DOHH2 (cell line): ENCODE results near the gene KCNH6.
A peak's percentile ranks its signal among the peaks of the same experiment; 100 is the strongest.

Experiments
- H3F3A ChIP-seq: fragments of 200-600 bp; sonication (generic), shearing (Covaris generic); 2 replicates; pipeline ENCODE4 v1.6.0; 2016; ENCODE audit warnings: antibody characterized with exemption, mild to moderate bottlenecking; ENCODE audit not compliant: control insufficient read depth, insufficient read depth
- H3K27ac ChIP-seq: fragments of 200-600 bp; sonication (generic); 2 replicates; pipeline ENCODE4 v1.5.1; 2014; ENCODE audit warnings: low read depth, mild to moderate bottlenecking, low read length, moderate library complexity
- H3K27me3 ChIP-seq: fragments of 200-600 bp; sonication (generic); 2 replicates; pipeline ENCODE4 v1.6.1; 2014; ENCODE audit warnings: mild to moderate bottlenecking, low read length, mixed read lengths; ENCODE audit not compliant: control insufficient read depth
- H3K36me3 ChIP-seq: fragments of 200-600 bp; sonication (generic); 2 replicates; pipeline ENCODE4 v1.6.1; 2014; ENCODE audit warnings: mild to moderate bottlenecking, low read length, moderate library complexity, mixed read lengths; ENCODE audit not compliant: control insufficient read depth
- H3K4me1 ChIP-seq: fragments of 200-600 bp; sonication (generic); 2 replicates; pipeline ENCODE4 v1.6.1; 2014; ENCODE audit warnings: mild to moderate bottlenecking, low read length, mixed read lengths; ENCODE audit not compliant: control insufficient read depth
- H3K4me2 ChIP-seq: fragments of 200-600 bp; sonication (generic); 2 replicates; pipeline ENCODE4 v1.6.0; 2014; ENCODE audit warnings: mild to moderate bottlenecking, low read length, moderate library complexity
- H3K4me3 ChIP-seq: fragments of 200-600 bp; sonication (generic); 2 replicates; pipeline ENCODE4 v1.5.1; 2014; ENCODE audit warnings: mild to moderate bottlenecking, low read length, mixed read lengths
- H3K79me2 ChIP-seq: fragments of 200-600 bp; sonication (generic); 2 replicates; pipeline ENCODE4 v1.6.1; 2014; ENCODE audit warnings: mild to moderate bottlenecking, low read length, mixed read lengths; ENCODE audit not compliant: control insufficient read depth
- H3K9me2 ChIP-seq: fragments of 200-600 bp; sonication (generic); replicated peaks from 2 replicates; pipeline ENCODE4 v1.6.1; 2014; ENCODE audit warnings: mild to moderate bottlenecking, low read length, mixed read lengths; ENCODE audit not compliant: control insufficient read depth
- H3K9me3 ChIP-seq: fragments of 200-600 bp; sonication (generic); 2 replicates; pipeline ENCODE4 v1.6.1; 2014; ENCODE audit warnings: antibody characterized with exemption, low read length, mixed read lengths; ENCODE audit not compliant: control insufficient read depth, insufficient read depth
- H4K20me1 ChIP-seq: fragments of 200-600 bp; sonication (generic); 2 replicates; pipeline ENCODE4 v1.6.0; 2014; ENCODE audit warnings: low read depth, mild to moderate bottlenecking, antibody characterized with exemption, low read length, moderate library complexity; ENCODE audit not compliant: control insufficient read depth, insufficient read depth
- CTCF ChIP-seq: fragments of 200-600 bp; sonication (generic); IDR thresholded peaks from one replicate; pipeline ENCODE4 v1.5.1; 2014; ENCODE audit warnings: antibody characterized with exemption, mild to moderate bottlenecking, low read depth, low read length; ENCODE audit not compliant: poor library complexity, severe bottlenecking
- EZH2phosphoT487 ChIP-seq: fragments of 200-600 bp; sonication (generic); IDR thresholded peaks from 2 replicates; pipeline ENCODE4 v1.6.1; 2017; ENCODE audit warnings: borderline replicate concordance, mild to moderate bottlenecking, antibody characterized with exemption, low read length, moderate library complexity, mixed read lengths

Gene KCNH6

GRCh38 chr17:63475491-63476412 is 47.4 kb upstream of the KCNH6 start:
- Histone ChIP-seq H3K4me3 (peak overlapping the region; percentile 65), H3K79me2 (no peaks in the 10 kb centered on the region)

DNA sequence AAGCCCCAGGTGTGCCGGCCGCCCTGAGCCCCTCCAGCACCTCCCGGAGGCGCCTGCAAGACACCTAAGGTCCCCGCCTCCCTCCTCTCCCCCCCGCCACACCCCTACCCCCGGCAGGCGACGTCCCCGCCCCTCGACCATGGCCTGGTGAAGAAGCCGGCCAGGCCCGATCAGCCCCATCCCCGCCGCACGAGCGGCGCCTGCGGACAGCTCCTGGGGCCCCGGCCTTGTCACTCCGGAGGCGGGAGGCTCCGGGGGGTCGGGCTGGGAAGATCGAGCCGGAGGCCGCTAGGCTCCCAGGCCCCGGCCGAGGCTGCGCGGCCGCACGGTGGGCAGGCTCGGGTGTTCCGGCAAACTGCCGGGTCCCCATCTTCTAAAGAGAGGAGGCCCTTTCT is 46.7 kb upstream of the KCNH6 start:
- Histone ChIP-seq H3F3A (no peaks in the 10 kb centered on the region), H3K9me3 (no peaks in the 10 kb centered on the region), H3K4me1 (peaks cover 45% of the 10 kb centered on the region), H3K4me3 (peak overlapping the region; percentile 65), H3K27me3 (peaks cover 44% of the 10 kb centered on the region), H3K79me2 (no peaks in the 10 kb centered on the region), H3K9me2 (no peaks in the 10 kb centered on the region), H4K20me1 (0 out of 2 replicates have a peak, but pooled peaks cover 4% of the 10 kb centered on the region), H3K4me2 (peak overlapping the region; percentile 79), H3K36me3 (no peaks in the 10 kb centered on the region), H3K27ac (no peak overlapping the region)
- TF ChIP-seq EZH2phosphoT487: no peak
- TF ChIP-seq CTCF: no peak

More at GRCh38 chr17:63475491-63476412, 47.4 kb upstream of the KCNH6 start:
- Histone ChIP-seq H3K4me2 (peak overlapping the region; percentile 79), H3K9me2 (no peaks in the 10 kb centered on the region), H3K36me3 (no peaks in the 10 kb centered on the region), H3F3A (no peaks in the 10 kb centered on the region), H3K27ac (no peak overlapping the region), H3K27me3 (peaks cover 44% of the 10 kb centered on the region), H3K4me1 (peaks cover 42% of the 10 kb centered on the region), H3K9me3 (no peaks in the 10 kb centered on the region), H4K20me1 (0 out of 2 replicates have a peak, but pooled peaks cover 4% of the 10 kb centered on the region)
- TF ChIP-seq EZH2phosphoT487 (no peak), CTCF (no peak)

DNA sequence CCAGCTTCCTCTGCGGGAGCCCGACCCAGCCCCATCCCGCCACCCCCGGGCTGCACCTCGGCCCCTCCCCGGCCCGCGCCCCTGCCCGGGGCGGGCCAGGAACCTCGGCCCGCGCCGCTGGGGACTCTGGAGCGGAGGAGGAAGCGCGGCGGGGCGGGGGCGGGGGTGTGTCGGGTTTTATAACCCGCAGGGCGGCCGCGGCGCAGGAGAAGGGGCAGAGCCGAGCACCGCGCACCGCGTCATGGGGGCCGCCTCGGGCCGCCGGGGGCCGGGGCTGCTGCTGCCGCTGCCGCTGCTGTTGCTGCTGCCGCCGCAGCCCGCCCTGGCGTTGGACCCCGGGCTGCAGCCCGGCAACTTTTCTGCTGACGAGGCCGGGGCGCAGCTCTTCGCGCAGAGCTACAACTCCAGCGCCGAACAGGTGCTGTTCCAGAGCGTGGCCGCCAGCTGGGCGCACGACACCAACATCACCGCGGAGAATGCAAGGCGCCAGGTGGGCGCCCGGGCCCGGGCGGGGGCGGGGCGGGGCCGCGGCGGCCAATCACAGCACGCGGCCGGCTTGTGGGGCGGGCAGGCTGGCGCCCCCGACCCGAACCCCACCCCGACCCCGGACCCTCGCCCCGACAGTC is 46.2 kb upstream of the KCNH6 start, which contains the start of gene ACE:
Gene ACE (plus strand): TSS at position 208 of the 626 bp plus-strand sequence. CDS start 34 bp downstream, at position 242.
- Histone ChIP-seq H3K4me1 (peaks cover 45% of the 10 kb centered on the region), H3K27ac (no peak within 1 kb of the TSS), H3F3A (no peaks in the 10 kb centered on the region), H3K4me3 (peak within 1 kb of the TSS; percentile 65), H3K79me2 (no peaks in the 10 kb centered on the region), H3K9me3 (no peaks in the 10 kb centered on the region), H3K4me2 (peak within 1 kb of the TSS; percentile 79), H3K9me2 (no peaks in the 10 kb centered on the region), H4K20me1 (0 out of 2 replicates have a peak, but pooled peaks cover 4% of the 10 kb centered on the region), H3K27me3 (peaks cover 44% of the 10 kb centered on the region), H3K36me3 (no peaks in the 10 kb centered on the region)
- TF ChIP-seq EZH2phosphoT487: no peak
- TF ChIP-seq CTCF: no peak
